Psoas muscle (tissue), 8 donors: ENCODE data around the gene ADISSP. TPM values are rescaled to one million over a fixed set of nuclear protein-coding genes. Genes with fewer than 3 reads are reported as not detected.

Source experiments
- ATAC-seq, 4 donors: fragments of 200-7000 bp; cut with Tn5 transposase; one replicate each; pipeline ENCODE4 v1.9.1; 2020; ENCODE audit warnings: moderate library complexity in 3 of 4, mild to moderate bottlenecking in 2 of 4
- DNase-seq, 2 donors: peaks; one replicate each; pipeline ENCODE4 v3.0.0-alpha.2; 2020
- H3K27ac ChIP-seq: fragments of 200-600 bp; one replicate; pipeline ENCODE4 v1.8.0; 2022
- H3K27me3 ChIP-seq, 3 donors: fragments of 200-600 bp in 1 of 3; one replicate each; pipeline versions ENCODE4 v1.6.1 to v1.8.0; 2013 to 2022; ENCODE audit warnings: low read length in 2 of 3, mild to moderate bottlenecking in 2 of 3, moderate library complexity in 1 of 3; ENCODE audit not compliant: insufficient read depth in 3 of 3
- H3K36me3 ChIP-seq, 2 donors: fragments of 200-600 bp in 1 of 2; one replicate each; pipeline versions ENCODE4 v1.6.1 to v1.8.0; 2013 to 2022; ENCODE audit warnings: low read depth in 1 of 2, mild to moderate bottlenecking in 1 of 2, moderate library complexity in 1 of 2; ENCODE audit not compliant: insufficient read depth in 1 of 2
- H3K4me1 ChIP-seq: fragments of 200-600 bp; one replicate; pipeline ENCODE4 v1.8.0; 2022
- H3K4me3 ChIP-seq: fragments of 200-600 bp; one replicate; pipeline ENCODE4 v1.8.0; 2022; ENCODE audit warnings: mild to moderate bottlenecking
- H3K9me3 ChIP-seq: fragments of 200-600 bp; one replicate; pipeline ENCODE4 v1.8.0; 2022
- WGBS, 3 donors: extraction: QIAGEN DNeasy Blood & Tissue Kit; methylation state at CpG; one replicate each; pipeline versions ENCODE4 v1.1.6 to v1.1.7; 2013; 5-methylcytosine and 5-hydroxymethylcytosine counted together
- intact Hi-C, 2 donors: fragments of 100-400 bp; cut with DNase I; formaldehyde crosslinking; loops; one replicate each; pipeline versions ENCODE4 v1.11.0 to v1.14.2; 2022
- polyA plus RNA-seq, 3 donors: library from polyadenylated mRNA; stranded (reverse); fragments of 200-250 nt; gene quantifications; one replicate each; pipeline ENCODE4 v1.2.3, GENCODE V29; 2013
- total RNA-seq, 4 donors: library from RNA; stranded (reverse); fragmentation: NEBNext Ultra II Directional in 2 of 4; extraction: Animal tissue kit (Norgen Biotek cat#: 25700) in 2 of 4; gene quantifications; one replicate each; pipeline versions ENCODE4 v1.2.1 to v1.2.4, GENCODE V29; 2021 to 2023
- TF ChIP-seq, protein P1 (sequence below): fragments of 200-600 bp; IDR thresholded peaks from one replicate; pipeline ENCODE4 v1.8.0; 2022; ENCODE audit warnings: antibody characterized with exemption
- donor health status: healthy with polysubstance abuse.
- donor health status: DM: no; HTN: no; CAD: no; lungs with moderate emphysema.
- donor health status: Bipolar disorder and iron deficiency.
- donor health status: healthy.
- donor health status: DM: yes; HTN: yes; CAD: no.
- donor health status: DM: no; HTN: no; CAD: no.
- donor health status: DM: no; HTN: no; CAD: no.
- donor health status: DM: yes; HTN: yes; CAD: no.

The ADISSP gene
- total and polyA plus RNA-seq, 7 donors = 10.7 to 24.7 (median 14.4) TPM

DNA sequence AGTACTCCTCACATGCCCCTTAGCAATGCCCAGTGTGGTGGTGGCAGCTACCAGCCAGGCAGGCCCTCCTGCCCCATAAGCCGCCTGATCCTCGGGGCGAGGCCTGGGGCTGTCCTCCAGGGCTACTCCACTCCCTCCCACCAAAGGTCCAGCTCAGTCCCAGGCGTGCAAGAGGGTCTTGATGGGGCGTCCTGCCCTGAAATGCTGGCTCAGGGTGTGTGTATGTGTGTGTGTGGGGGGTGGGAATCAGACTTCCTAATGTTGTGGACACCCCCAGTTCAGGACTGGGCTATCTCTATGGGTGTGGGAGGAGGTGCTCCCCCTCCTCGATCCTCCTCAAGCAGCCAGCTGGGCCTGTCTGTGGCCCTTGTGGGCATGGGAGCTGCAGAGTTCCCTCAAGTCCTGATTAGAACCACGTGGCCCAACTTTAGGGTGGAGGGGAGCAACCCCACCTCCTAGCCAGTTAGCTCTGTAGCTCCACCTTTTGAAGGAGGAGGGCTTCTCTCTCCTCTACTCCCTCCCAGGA lies 27.6 kb downstream of the ADISSP start:
- TF ChIP-seq, protein P1, sequence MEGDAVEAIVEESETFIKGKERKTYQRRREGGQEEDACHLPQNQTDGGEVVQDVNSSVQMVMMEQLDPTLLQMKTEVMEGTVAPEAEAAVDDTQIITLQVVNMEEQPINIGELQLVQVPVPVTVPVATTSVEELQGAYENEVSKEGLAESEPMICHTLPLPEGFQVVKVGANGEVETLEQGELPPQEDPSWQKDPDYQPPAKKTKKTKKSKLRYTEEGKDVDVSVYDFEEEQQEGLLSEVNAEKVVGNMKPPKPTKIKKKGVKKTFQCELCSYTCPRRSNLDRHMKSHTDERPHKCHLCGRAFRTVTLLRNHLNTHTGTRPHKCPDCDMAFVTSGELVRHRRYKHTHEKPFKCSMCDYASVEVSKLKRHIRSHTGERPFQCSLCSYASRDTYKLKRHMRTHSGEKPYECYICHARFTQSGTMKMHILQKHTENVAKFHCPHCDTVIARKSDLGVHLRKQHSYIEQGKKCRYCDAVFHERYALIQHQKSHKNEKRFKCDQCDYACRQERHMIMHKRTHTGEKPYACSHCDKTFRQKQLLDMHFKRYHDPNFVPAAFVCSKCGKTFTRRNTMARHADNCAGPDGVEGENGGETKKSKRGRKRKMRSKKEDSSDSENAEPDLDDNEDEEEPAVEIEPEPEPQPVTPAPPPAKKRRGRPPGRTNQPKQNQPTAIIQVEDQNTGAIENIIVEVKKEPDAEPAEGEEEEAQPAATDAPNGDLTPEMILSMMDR = no peak
- intact Hi-C loops = no loop called here
- H3K4me3 ChIP-seq = no peak overlapping the region
- no peaks in the 10 kb centered on the region for H3K9me3 ChIP-seq
- DNase-seq (no peak), ATAC-seq (no peak)
- H3K4me1 ChIP-seq = no peaks in the 10 kb centered on the region
- H3K27ac ChIP-seq = peak overlapping the region; percentile 55
- H3K36me3 ChIP-seq = no peaks in the 10 kb centered on the region
- peaks cover 0 to 8% (median 0%) of the 10 kb centered on the region in 3 donors for H3K27me3 ChIP-seq
- 71 to 73% (median 71%) methylated on average over 7 of the region's 7 CpGs for WGBS, 3 donors

DNA sequence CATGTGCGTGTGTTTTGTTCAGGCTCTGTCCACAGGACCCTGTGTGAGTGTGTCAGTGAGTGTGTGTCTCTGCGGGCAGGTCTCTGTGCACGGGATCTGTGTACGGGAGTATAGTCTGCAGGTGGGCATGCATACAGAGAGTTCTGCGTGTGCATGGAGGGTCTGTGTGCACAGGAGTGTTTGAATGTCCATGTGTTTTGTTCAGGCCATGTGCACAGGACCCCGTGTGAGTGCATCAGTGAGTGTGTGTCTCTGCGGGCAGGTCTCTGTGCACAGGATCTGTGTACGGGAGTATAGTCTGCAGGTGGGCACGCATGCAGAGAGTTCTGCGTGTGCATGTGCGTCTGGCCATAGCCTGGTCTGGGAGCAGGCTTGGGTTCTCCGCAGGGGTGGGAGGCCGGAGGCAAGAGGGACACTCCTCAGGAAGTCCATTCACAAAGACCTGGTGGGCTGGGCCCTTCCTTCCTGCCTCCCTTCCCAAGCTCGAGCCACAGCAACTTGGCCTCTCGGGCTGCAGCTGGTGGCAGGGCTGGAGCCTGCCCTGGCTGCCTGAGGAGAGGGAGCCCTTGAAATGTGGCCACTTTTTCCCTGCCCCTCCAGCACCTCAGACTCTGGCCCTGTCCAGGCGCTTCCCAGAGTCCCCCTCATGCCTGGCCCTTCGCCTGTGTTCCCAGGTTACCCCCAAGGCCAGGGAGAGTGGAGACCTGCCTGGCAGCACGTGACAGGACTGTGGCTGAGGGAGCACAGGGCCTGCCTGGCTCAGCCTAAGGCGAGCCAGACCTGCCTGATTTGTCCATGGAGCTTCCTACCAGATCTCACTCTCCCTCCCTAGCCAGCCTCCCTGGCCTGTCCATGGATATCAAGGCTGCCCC lies 28.3 kb downstream of the ADISSP start:
- DNase-seq = peak in 1 of 2 donors; percentile 66
- TF ChIP-seq, protein P1 = no peak
- H3K4me3 ChIP-seq = no peak overlapping the region
- H3K27me3 ChIP-seq = peaks cover 0 to 6% (median 0%) of the 10 kb centered on the region in 3 donors
- H3K36me3 ChIP-seq = no peaks in the 10 kb centered on the region
- H3K4me1 ChIP-seq = no peaks in the 10 kb centered on the region
- 63 to 73% (median 71%) methylated on average over 17 to 19 of the region's 19 CpGs for WGBS, 3 donors
- H3K9me3 ChIP-seq = no peaks in the 10 kb centered on the region
- intact Hi-C loops = no loop called here
- peak overlapping the region; percentile 55 for H3K27ac ChIP-seq
- peak in 3 of 4 donors; percentile 31 to 67 (median 55) for ATAC-seq

DNA sequence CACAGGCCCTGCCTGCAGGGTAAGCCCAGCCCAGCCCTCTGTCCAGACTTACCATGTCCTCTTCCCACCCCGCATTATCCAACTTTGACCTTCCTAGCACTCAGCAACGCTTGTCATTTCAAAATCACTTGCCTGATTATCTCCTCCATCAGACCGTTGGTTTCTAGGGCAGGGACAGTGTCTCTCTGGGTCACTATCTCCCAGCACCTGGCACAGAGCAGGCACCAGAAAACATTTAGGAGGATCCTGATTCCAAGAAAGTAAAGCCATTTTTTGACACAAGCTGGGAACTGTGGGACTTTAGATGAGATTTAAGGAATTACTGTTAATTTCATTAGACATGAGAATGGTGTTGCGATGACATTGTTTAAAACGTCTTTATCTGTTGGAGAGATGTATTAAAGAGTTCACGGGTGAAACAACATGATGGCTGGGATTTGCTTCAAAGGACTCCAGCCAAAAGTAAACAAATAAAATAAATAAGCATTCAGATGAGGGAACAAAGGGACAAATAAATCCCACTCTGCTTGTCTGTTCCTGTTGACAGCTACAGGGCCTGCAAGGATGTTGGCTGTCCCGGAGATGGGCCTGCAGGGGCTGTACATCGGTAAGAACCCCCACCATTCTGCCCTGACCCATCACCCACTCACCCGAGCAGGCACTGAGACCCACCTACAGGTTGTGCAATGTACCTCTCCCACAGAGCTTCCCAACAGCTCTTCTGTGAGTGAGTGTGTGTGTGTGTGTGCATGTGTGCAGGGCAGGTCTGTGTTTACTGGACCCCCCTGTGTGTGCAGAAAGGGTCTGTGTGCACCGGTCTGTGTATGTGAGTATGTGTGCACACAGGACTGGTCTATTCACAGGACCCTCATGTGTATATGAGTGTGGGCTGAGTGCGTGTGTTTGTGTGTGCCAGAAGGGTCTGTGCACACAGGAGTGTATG lies 29.2 kb downstream of the ADISSP start:
- no peaks in the 10 kb centered on the region for H3K9me3 ChIP-seq
- no peaks in the 10 kb centered on the region for H3K4me1 ChIP-seq
- no peak for DNase-seq
- H3K4me3 ChIP-seq = no peak overlapping the region
- peaks cover 0 to under 1% (median 0%) of the 10 kb centered on the region in 3 donors for H3K27me3 ChIP-seq
- no peaks in the 10 kb centered on the region for H3K36me3 ChIP-seq
- ATAC-seq = peak in 1 of 4 donors; percentile 11
- TF ChIP-seq, protein P1 = no peak
- intact Hi-C loops = no loop called here
- H3K27ac ChIP-seq = no peak overlapping the region
- WGBS, 3 donors = 59 to 66% (median 63%) methylated on average over 11 of the region's 11 CpGs

DNA sequence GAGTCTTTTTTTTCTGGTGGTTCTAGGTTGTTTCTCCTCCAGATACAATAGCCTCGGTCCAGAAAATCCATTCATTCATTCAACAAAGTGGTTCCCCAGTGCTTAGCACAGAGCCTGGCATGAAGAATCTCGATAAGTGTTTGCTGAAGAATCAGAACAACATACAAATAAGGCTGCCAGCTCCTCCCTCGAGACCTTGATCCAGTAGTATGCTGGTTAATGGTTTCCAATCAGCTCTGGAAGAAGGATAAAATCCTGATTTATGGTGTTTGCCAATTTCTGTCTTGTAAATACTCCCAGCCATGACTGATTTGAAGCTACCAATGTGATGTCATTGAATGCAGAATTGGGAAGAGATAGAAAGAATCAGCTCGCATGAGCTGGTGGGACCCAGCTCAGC lies 31.8 kb downstream of the ADISSP start:
- ATAC-seq (no peak), DNase-seq (no peak)
- Histone ChIP-seq H3K36me3 (no peaks in the 10 kb centered on the region), H3K27me3 (peaks cover 0 to 20% (median 4%) of the 10 kb centered on the region in 3 donors), H3K4me1 (no peaks in the 10 kb centered on the region), H3K27ac (no peak overlapping the region), H3K9me3 (no peaks in the 10 kb centered on the region), H3K4me3 (no peak overlapping the region)
- WGBS, 3 donors = 69 to 77% (median 71%) methylated on average over 4 of the region's 4 CpGs
- intact Hi-C loops = no loop called here
- TF ChIP-seq, protein P1 = no peak
